Measurements from ENCODE around the gene OR51S1.

- no peak for TF ChIP-seq CTCF (IDR thresholded peaks at IDR 0.05)
- no peak for TF ChIP-seq POLR2A (IDR thresholded peaks at IDR 0.05)
These were observed 33.0 kb upstream of the OR51S1 start, which contains the start of gene OR51T1 for GRCh38 chr11:4881860-4882500.

Data from Peyer's patch (tissue), 4 donors.